ENCODE measurements around the gene MRNIP. TPM values are rescaled to one million over a fixed set of nuclear protein-coding genes. Genes with fewer than 3 reads are reported as not detected.

MRNIP gene
- total and polyA plus RNA-seq, 2 of the 4 experiments (the other 2 are of a cell fraction) = 6.6 to 24.7 TPM

DNA sequence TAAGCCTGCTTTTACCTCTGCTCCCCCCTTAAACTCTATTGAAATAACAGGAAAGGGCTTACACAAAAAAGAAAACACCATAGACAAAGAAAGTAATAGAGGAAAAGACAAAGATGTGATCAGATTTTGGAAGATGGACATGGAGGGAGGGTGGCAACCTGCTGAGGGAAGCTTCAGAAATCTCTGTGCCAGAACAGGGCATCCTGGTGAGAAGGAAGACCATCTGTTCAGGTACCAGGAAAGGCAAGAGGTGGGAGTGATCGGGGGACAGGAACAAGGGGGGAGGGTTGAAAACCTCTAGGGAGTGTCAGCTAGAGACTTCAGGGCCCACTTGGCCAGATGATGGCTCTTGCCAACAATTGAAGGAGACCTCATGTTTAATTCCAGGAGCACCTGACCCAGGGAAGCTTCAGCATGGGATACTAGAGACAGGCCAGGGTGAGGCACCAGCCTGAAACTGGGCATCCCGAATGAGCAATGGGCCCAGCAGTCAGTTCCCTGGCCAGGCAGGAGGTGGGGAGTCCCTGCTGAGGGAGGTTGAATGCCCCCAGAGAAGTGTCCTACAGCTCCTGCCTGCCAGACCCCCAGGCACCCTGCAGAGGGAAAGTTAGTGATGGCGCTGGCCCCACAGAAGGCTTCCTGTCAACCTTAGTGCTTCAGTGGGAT is 29.7 kb downstream of the MRNIP start:
- no TSS peak for BruUV-seq (replicated peaks)

More for the DNA sequence above, 29.7 kb downstream of the MRNIP start:
- H3K79me1 ChIP-seq (ENCODE audit: low read depth in 1 of 2, low read length in 2 of 2) = peaks cover 37 to 89% of the 10 kb centered on the region in 2 experiments
- H3K27ac ChIP-seq (ENCODE audit: insufficient read depth, low read length) = no peak overlapping the region
- CTCF ChIA-PET = no interaction called here
- H3K4me3 ChIP-seq (ENCODE audit: insufficient read depth, low read depth, low read length) = no peak overlapping the region
- no peak overlapping the region for H3K4ac ChIP-seq (ENCODE audit: low read depth, low read length)
- peaks cover 18% of the 10 kb centered on the region for H3K9me1 ChIP-seq (ENCODE audit: insufficient read depth, low read length)
- in situ Hi-C loops (cut with MboI; ENCODE audit: low sequenced_read_pairs) = no loop called here
- H2AK9ac ChIP-seq (replicated peaks; ENCODE audit: low read depth, low read length, poor library complexity) = peak overlapping the region; percentile 58
- intact Hi-C loops (cut with micrococcal nuclease) = no loop called here
- H3K56ac ChIP-seq (ENCODE audit: extremely low read depth, insufficient read depth, low read length) = no peak overlapping the region
- POLR2A ChIA-PET (ENCODE audit: unreplicated experiment) = no interaction called here
- H3K36me3 ChIP-seq (ENCODE audit: control insufficient read depth, insufficient read depth, low read length) = peaks cover 89% of the 10 kb centered on the region
- DNase-seq (no peak), ATAC-seq (ENCODE audit: low read depth) (no peak)
- WGBS, 2 experiments (ENCODE audit: extremely low coverage in 2 of 2, insufficient read length in 1 of 2) = no CpG with 5 or more reads among the region's 3 CpGs
- no peak overlapping the region for H3K18ac ChIP-seq (ENCODE audit: low read depth, low read length)
- H4K5ac ChIP-seq (ENCODE audit: low read depth, low read length) = no peak overlapping the region
- H2BK15ac ChIP-seq (ENCODE audit: low read depth, low read length) = no peak overlapping the region
- peaks cover 94% of the 10 kb centered on the region for H4K20me1 ChIP-seq (ENCODE audit: insufficient read depth, low read length)
- H3K9me3 ChIP-seq (ENCODE audit: control insufficient read depth, insufficient read depth, low read length) = no peaks in the 10 kb centered on the region
- no peak overlapping the region for H3K9ac ChIP-seq (ENCODE audit: low read depth, low read length)
- H3K14ac ChIP-seq (replicated peaks; ENCODE audit: low read depth, low read length) = no peak overlapping the region
- H2AK5ac ChIP-seq (ENCODE audit: low read depth, low read length) = no peak overlapping the region
- H2BK5ac ChIP-seq (ENCODE audit: low read depth, low read length, poor library complexity, severe bottlenecking) = no peak overlapping the region
- no peaks in the 10 kb centered on the region for H3K27me3 ChIP-seq (ENCODE audit: control insufficient read depth, insufficient read depth, low read length)
- TF ChIP-seq CHD1 (IDR thresholded peaks at IDR 0.05; ENCODE audit: low read depth, low read length) = no peak
- TF ChIP-seq, protein P1, sequence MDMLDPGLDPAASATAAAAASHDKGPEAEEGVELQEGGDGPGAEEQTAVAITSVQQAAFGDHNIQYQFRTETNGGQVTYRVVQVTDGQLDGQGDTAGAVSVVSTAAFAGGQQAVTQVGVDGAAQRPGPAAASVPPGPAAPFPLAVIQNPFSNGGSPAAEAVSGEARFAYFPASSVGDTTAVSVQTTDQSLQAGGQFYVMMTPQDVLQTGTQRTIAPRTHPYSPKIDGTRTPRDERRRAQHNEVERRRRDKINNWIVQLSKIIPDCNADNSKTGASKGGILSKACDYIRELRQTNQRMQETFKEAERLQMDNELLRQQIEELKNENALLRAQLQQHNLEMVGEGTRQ (IDR thresholded peaks at IDR 0.05; ENCODE audit: low read depth, low read length) = no peak
- TF ChIP-seq, protein P2, sequence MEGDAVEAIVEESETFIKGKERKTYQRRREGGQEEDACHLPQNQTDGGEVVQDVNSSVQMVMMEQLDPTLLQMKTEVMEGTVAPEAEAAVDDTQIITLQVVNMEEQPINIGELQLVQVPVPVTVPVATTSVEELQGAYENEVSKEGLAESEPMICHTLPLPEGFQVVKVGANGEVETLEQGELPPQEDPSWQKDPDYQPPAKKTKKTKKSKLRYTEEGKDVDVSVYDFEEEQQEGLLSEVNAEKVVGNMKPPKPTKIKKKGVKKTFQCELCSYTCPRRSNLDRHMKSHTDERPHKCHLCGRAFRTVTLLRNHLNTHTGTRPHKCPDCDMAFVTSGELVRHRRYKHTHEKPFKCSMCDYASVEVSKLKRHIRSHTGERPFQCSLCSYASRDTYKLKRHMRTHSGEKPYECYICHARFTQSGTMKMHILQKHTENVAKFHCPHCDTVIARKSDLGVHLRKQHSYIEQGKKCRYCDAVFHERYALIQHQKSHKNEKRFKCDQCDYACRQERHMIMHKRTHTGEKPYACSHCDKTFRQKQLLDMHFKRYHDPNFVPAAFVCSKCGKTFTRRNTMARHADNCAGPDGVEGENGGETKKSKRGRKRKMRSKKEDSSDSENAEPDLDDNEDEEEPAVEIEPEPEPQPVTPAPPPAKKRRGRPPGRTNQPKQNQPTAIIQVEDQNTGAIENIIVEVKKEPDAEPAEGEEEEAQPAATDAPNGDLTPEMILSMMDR (conservative IDR thresholded peaks at IDR 0.05; ENCODE audit: low read depth, low read length) = no peak
- TF ChIP-seq RCOR1 (IDR thresholded peaks at IDR 0.05; ENCODE audit: insufficient replicate concordance, low read length) = no peak
- TF ChIP-seq MXI1 (IDR thresholded peaks at IDR 0.05; ENCODE audit: borderline replicate concordance, low read depth, low read length) = no peak
- no peak for TF ChIP-seq BHLHE40 (IDR thresholded peaks at IDR 0.05; ENCODE audit: low read depth, low read length)
- TF ChIP-seq MAZ (IDR thresholded peaks at IDR 0.05; ENCODE audit: borderline replicate concordance, low read depth, low read length) = no peak
- no peak for TF ChIP-seq CEBPB (IDR thresholded peaks at IDR 0.05; ENCODE audit: low read depth, low read length)
- no peak for TF ChIP-seq NFE2L2 (IDR thresholded peaks at IDR 0.05; ENCODE audit: low read depth, low read length)
- TF ChIP-seq FOS (IDR thresholded peaks at IDR 0.05; ENCODE audit: low read depth, low read length) = no peak
- no peak overlapping the region for H2AFZ ChIP-seq (replicated peaks; ENCODE audit: low read length, poor library complexity)
- no peak overlapping the region for H2BK20ac ChIP-seq (ENCODE audit: low read depth, low read length)
- no peak overlapping the region for H3K4me2 ChIP-seq (ENCODE audit: low read depth, low read length)
- H4K91ac ChIP-seq (ENCODE audit: insufficient read depth, low read depth, low read length) = no peak overlapping the region
- no peak overlapping the region for H4K8ac ChIP-seq (ENCODE audit: low read depth in 2 of 2, low read length in 2 of 2)
- dilution Hi-C loops (cut with HindIII; ENCODE audit: low sequenced_read_pairs, unreplicated experiment) = no loop called here
- H3K4me1 ChIP-seq (ENCODE audit: control insufficient read depth, insufficient read depth, low read length) = peaks cover 6% of the 10 kb centered on the region; the same call in 1 of the 2 replicates
- no peak overlapping the region for H3K23ac ChIP-seq (ENCODE audit: low read depth, low read length)
- no peak overlapping the region for H2BK120ac ChIP-seq (ENCODE audit: low read depth, low read length)

Measured in IMR-90 (cell line).